ENCODE measurements around the gene PRKAR2A.
"Not testable (repeated sequence)": the region's sequence is repeated elsewhere in the genome, so short reads cannot be mapped to it uniquely, and the experiment has no call there.

GRCh38 chr3:48827874-48828273 is 19.8 kb downstream of the PRKAR2A start:
- not testable (repeated sequence) for TF ChIP-seq POLR2A, CTCF (IDR thresholded peaks at IDR 0.05)
